ENCODE data around the gene CWC15.

GRCh38 chr11:94934846-94935245, 38.5 kb downstream of the CWC15 start:
- TF ChIP-seq CTCF (IDR thresholded peaks at IDR 0.05; ENCODE audit: insufficient read depth, low read depth, low read length) (no peak), EZH2 (IDR thresholded peaks at IDR 0.05; ENCODE audit: insufficient read depth, low read length) (no peak)

All from astrocyte (in vitro differentiated cells and primary cell).